Adrenal gland (tissue), 12 donors: ENCODE results near the gene TTC3. TPM values are rescaled to one million over a fixed set of nuclear protein-coding genes. Genes with fewer than 3 reads are reported as not detected.

Source experiments
- DNase-seq, 7 donors: peaks; one replicate each; pipeline ENCODE4 v3.0.0-alpha.2; 2019 to 2020
- H3K27ac ChIP-seq, 5 donors: fragments of 200-600 bp; sonication (generic) in 4 of 5; 1 replicate in 3 of 5; 2 replicates in 2 of 5; pipeline versions ENCODE4 v1.5.1 to v1.8.0; 2016 to 2020; ENCODE audit warnings: mild to moderate bottlenecking in 1 of 5
- H3K27me3 ChIP-seq: fragments of 200-600 bp; 2 replicates; pipeline ENCODE4 v1.8.0; 2021
- H3K36me3 ChIP-seq, 2 donors: fragments of 200-600 bp; replicated peaks in 1 of 2; 1 replicate in 1 of 2; 2 replicates in 1 of 2; pipeline versions ENCODE4 v1.5.1 to v1.8.0; 2018 to 2022
- H3K4me1 ChIP-seq, 2 donors: fragments of 200-600 bp; replicated peaks in 1 of 2; 1 replicate in 1 of 2; 2 replicates in 1 of 2; pipeline versions ENCODE4 v1.5.1 to v1.8.0; 2018 to 2021
- H3K4me3 ChIP-seq, 4 donors: fragments of 200-600 bp; sonication (generic) in 3 of 4; one replicate each; pipeline ENCODE4 v1.5.1; 2016 to 2018
- H3K9me3 ChIP-seq, 3 donors: fragments of 200-600 bp; sonication (generic) in 1 of 3; replicated peaks in 1 of 3; 1 replicate in 2 of 3; 2 replicates in 1 of 3; pipeline versions ENCODE4 v1.5.1 to v1.8.0; 2016 to 2021
- CTCF ChIP-seq, 6 experiments: fragments of 450-650 bp in 4 of 6; fragments of 200-600 bp in 2 of 6; sonication (generic) in 1 of 6; IDR thresholded peaks; 1 replicate in 5 of 6; 2 replicates in 1 of 6; pipeline versions ENCODE4 v1.5.1 to v1.8.0; 2016 to 2021; ENCODE audit warnings: antibody characterized with exemption in 6 of 6, mild to moderate bottlenecking in 2 of 6, moderate library complexity in 1 of 6
- POLR2A ChIP-seq, 2 donors: fragments of 450-650 bp; IDR thresholded peaks; one replicate each; pipeline ENCODE4 v1.6.1; 2017; ENCODE audit warnings: antibody characterized with exemption in 2 of 2, mild to moderate bottlenecking in 2 of 2, moderate library complexity in 1 of 2
- WGBS, 4 donors: extraction: QIAGEN DNeasy Blood & Tissue Kit in 2 of 4; methylation state at CpG; one replicate each; pipeline versions ENCODE4 v1.1.5 to v1.1.7; 2013 to 2017; 5-methylcytosine and 5-hydroxymethylcytosine counted together
- intact Hi-C, 2 donors: fragments of 100-400 bp; cut with DNase I; formaldehyde crosslinking; loops; one replicate each; pipeline versions ENCODE4 v1.14.1 to v1.15.0; 2022 to 2023
- polyA plus RNA-seq, 3 donors: library from polyadenylated mRNA; stranded (reverse); fragments of 200-250 nt in 2 of 3; fragments of 350-450 nt in 1 of 3; fragmentation: Illumina TruSeq in 1 of 3; extraction: RNeasy Lipid Tissue Mini Kit (QIAGEN cat#74804) in 1 of 3; gene quantifications; one replicate each; pipeline ENCODE4 v1.2.3, GENCODE V29; 2013 to 2014
- total RNA-seq, 9 donors: library from RNA; depleted of rRNA in 4 of 9; stranded (reverse); fragments of >200 nt in 4 of 9; fragments of 120-200 nt in 1 of 9; fragmentation: NEBNext Ultra II Directional in 1 of 9; extraction: Animal tissue kit (Norgen Biotek cat#: 25700) in 1 of 9; gene quantifications; one replicate each; pipeline versions ENCODE4 v1.1.0 to v1.2.4, GENCODE V29; 2013 to 2023
- donor health status: healthy with polysubstance abuse.
- donor health status: Bipolar disorder and iron deficiency.
- donor health status: DM: yes; HTN: yes; CAD: no.
- donor health status: DM: no; HTN: no; CAD: no.
- donor health status: DM: no; HTN: no; CAD: no.
- donor health status: DM: yes; HTN: yes; CAD: no.

Gene TTC3
- total and polyA plus RNA-seq, 12 donors: 37.9 to 286 (median 136) TPM

DNA sequence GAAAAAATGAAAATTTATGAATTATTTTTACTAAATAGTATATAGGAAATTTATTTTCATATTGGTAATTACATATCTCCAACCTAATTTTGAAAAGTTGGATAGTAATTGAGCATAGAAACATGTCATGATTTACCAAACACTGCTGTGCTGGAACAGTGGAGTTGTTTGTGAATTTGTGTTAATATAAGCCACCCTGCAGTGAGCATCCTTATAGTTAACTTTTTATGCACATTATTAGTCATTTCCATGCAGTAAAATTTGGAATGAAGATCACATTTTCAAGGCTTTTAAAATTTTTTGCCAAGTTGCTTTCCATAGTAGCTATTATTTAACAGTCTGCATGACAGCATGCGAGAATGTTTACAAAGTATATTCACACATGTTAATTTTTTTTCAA is 115.8 kb downstream of the TTC3 start:
- intact Hi-C loops: no loop called here
- Histone ChIP-seq H3K4me1 (no peaks in the 10 kb centered on the region), H3K27me3 (no peaks in the 10 kb centered on the region), H3K27ac (no peak overlapping the region), H3K9me3 (no peaks in the 10 kb centered on the region), H3K36me3 (peaks cover 0 to 41% of the 10 kb centered on the region in 2 donors), H3K4me3 (no peak overlapping the region)
- DNase-seq: no peak
- 97 to 100% (median 99%) methylated on average over 1 of the region's 1 CpG for WGBS, 4 donors
- TF ChIP-seq CTCF (IDR thresholded peaks at IDR 0.05) (no peak), POLR2A (IDR thresholded peaks at IDR 0.05) (no peak)

DNA sequence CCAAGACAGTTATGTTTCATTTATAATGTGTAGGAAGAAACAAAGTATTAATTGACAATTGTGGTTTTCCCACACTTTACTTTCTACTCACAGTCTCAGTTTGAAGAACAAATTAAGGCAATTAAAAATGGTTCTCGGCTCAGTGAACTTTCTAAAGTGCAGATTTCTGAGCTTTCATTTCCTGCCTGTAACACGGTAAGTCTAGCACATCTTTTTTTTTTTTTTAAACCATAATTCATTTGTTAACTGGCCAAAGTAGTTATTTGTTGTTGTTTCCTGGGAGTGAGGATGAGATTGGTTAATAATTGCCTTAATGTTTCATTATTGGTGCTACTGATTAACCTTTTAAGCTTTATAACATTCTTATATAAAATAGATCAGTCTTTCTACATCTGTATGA is 119.0 kb downstream of the TTC3 start:
- Histone ChIP-seq H3K27me3 (no peaks in the 10 kb centered on the region), H3K36me3 (peaks cover 0 to 58% of the 10 kb centered on the region in 2 donors), H3K27ac (no peak overlapping the region), H3K9me3 (no peaks in the 10 kb centered on the region), H3K4me1 (no peaks in the 10 kb centered on the region), H3K4me3 (no peak overlapping the region)
- intact Hi-C loops: no loop called here
- TF ChIP-seq CTCF (IDR thresholded peaks at IDR 0.05) (no peak), POLR2A (IDR thresholded peaks at IDR 0.05) (no peak)
- DNase-seq: no peak
- WGBS, 4 donors: 75 to 80% (median 75%) methylated on average over 2 of the region's 2 CpGs

- TF ChIP-seq POLR2A (IDR thresholded peaks at IDR 0.05) (no peak), CTCF (IDR thresholded peaks at IDR 0.05) (no peak)
- Histone ChIP-seq H3K27ac (no peak overlapping the region), H3K4me3 (no peak overlapping the region), H3K36me3 (peaks cover 0 to 57% of the 10 kb centered on the region in 2 donors), H3K27me3 (no peaks in the 10 kb centered on the region), H3K4me1 (no peaks in the 10 kb centered on the region), H3K9me3 (no peaks in the 10 kb centered on the region)
- DNase-seq: no peak
- intact Hi-C loops: no loop called here
- WGBS, 4 donors: 65 to 72% (median 70%) methylated on average over 4 of the region's 4 CpGs
Measured at GRCh38 chr21:37193006-37193405, 120.0 kb downstream of the TTC3 start.

DNA sequence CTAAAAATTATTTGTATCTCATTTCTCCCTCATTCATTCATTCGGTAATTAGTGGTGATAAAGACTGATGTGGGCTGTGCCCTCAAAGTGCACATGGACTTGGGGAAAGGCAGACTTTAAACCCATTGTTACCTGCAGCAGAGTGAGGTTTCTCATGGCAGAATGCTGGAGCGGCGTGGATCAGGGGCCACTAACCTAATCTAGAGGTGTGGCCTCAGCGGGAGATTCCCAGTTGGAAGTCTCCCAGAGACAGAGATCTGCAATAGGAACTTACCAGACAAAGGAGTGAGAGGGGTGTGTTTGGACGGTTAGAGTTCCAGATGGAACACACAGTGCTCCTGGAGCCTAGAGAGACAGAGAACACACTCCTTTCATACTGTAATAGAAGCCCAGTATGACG is 120.6 kb downstream of the TTC3 start:
- H3K4me1 ChIP-seq: no peaks in the 10 kb centered on the region
- no peaks in the 10 kb centered on the region for H3K9me3 ChIP-seq
- intact Hi-C loops: no loop called here
- H3K27me3 ChIP-seq: no peaks in the 10 kb centered on the region
- WGBS, 4 donors: 94 to 97% (median 95%) methylated on average over 6 of the region's 6 CpGs
- TF ChIP-seq POLR2A (IDR thresholded peaks at IDR 0.05) (no peak), CTCF (IDR thresholded peaks at IDR 0.05) (no peak)
- no peak overlapping the region for H3K27ac ChIP-seq
- DNase-seq: no peak
- H3K36me3 ChIP-seq: peaks cover 0 to 58% of the 10 kb centered on the region in 2 donors
- H3K4me3 ChIP-seq: no peak overlapping the region
